HG02571 (cell line): ENCODE data around the gene UBE2N.
"Not testable (repeated sequence)": the region's sequence is repeated elsewhere in the genome, so short reads cannot be mapped to it uniquely, and the experiment has no call there.

Source experiments
- ATAC-seq: cut with Tn5 transposase; IDR thresholded peaks from one replicate; pipeline ENCODE4 v1.9.1; 2021; ENCODE audit warnings: mild to moderate bottlenecking, moderate library complexity; ENCODE audit not compliant: unreplicated experiment

The UBE2N gene

GRCh38 chr12:93381976-93382437 lies 59.7 kb downstream of the UBE2N start:
- not testable (repeated sequence) for ATAC-seq

- ATAC-seq = no peak
Measured at GRCh38 chr12:93381161-93381975, 60.4 kb downstream of the UBE2N start.

DNA sequence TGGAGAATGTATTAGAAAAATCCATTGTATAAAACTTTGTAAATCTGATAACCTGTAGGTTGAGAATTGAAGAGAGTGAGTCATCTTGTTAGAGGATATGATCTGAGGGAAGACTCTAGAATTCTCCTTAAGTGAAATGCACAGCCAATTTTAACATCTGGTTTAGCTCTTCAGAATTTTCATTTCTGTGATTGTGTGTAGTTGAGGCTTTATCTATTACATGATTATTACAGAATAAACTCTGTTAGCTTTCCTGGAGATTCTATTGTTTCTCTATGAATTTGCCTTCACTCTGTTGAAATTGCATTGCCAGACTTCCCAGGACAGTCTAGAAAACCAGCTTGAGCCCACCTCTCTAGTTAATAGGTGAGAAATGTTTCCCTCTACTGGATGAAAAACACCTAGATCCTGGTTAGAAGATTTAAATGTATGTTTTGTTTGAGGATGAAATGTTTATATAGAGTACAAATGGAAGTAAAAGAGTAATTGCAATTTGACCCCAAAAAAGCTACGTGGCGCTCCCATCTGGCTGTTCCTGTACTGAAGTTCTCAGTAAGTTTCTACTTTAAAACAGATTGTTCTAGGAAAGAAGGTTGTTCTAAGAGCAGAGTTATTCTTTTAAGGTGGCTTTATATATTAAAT lies 61.1 kb downstream of the UBE2N start:
- ATAC-seq = no peak

DNA sequence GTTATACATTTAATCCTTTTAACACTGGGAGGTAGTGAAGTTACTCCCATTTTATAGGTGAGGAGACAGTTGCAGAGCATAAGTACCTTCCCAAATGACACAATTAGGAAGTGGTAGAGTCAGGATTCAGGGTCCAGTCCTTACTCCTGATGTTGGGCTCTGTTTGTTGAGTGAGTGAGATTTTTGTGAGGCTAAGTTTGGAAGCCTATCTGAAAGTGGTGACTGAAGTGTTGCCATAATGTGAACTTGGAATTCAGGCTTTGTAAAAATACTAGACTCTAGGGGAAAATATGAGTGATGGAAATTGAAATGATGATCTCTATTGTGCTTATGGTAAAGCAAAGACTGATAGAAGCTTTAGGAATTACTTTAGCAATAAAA lies 61.8 kb downstream of the UBE2N start:
- ATAC-seq = no peak

DNA sequence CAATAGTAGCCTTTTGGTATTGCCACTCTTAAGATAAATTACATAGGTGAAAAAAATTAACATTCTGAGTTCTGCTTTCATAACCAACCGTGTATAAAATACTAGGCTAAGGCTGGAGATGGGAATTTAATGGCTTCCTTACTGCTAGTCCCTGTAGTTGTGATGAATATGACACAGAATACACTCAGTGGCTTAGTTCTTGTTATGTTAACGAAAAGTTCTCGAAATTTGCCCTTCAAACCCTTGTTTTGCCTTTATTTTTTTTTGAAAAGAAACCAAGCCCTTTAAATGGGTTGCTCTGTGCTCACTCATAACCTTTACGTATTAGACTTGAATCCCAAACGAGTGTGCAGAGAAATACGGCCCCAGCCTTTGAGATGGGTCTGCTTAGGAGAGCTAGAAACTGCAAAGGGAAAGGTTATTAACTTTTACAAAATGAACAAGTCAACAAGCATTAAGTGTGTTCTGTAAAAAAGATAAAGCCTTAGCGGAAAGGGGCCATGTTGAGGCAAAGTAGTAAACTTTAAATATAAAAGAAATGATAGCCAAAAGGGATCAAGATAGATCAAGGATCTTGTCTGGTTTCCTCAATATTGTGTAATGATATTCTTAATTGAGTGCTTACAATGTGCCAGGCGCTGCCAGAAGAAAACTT lies 62.3 kb downstream of the UBE2N start:
- ATAC-seq = no peak

- no peak for ATAC-seq
Measured at GRCh38 chr12:93378998-93379325, 62.8 kb downstream of the UBE2N start.

GRCh38 chr12:93378196-93378997 lies 63.4 kb downstream of the UBE2N start:
- peak; percentile 27 for ATAC-seq

DNA sequence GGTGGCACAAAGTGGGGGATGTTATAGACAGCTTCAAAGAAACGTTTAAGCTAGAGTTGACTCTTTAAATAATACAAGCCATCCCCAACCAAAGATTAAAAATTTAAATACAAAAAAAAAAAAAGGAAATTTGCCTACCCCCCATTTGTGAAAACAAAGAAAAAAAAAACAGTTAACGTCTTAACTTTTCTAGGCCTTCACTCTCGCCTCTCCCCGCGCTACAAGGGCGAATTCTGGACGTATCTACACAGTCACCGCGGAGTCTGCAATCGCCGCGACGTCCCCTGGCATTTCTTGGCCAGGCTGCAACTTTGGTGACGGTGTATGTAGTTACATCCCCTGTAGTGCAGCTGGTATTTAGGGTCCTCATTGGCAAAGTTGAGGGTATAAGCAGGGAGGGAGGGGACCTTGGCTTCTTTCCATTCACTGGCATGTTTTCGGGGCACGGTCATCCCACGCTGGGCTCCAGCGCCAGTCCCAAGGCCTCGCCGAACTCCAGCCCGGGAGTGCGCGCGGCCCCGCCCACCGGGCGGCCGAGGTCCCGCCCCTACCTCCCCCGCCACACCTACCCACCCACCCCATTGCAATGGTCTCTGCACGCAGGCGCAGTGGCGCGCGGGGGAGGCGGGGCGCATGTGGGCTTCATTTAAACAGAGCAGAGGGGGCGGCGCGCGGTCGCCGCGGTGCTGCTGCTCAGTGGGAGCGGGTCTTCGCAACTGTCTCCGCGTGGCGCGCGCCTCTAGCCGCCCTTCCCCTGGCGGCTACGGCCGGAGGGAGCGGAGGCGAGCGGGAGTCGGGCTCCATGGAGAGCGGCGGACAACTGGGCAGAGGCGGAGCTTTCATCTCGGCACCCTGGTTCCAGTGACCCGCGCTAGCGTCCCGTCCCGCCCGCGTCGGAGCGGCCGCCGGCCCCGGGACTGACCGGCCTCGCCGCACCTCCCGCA lies 64.2 kb downstream of the UBE2N start, which contains the start of gene NUDT4:
TSS of gene NUDT4 (plus strand) at position 674 of the 944 bp plus-strand sequence. CDS start 398 bp downstream, outside the sequence.
- ATAC-seq = peak; percentile 68

DNA sequence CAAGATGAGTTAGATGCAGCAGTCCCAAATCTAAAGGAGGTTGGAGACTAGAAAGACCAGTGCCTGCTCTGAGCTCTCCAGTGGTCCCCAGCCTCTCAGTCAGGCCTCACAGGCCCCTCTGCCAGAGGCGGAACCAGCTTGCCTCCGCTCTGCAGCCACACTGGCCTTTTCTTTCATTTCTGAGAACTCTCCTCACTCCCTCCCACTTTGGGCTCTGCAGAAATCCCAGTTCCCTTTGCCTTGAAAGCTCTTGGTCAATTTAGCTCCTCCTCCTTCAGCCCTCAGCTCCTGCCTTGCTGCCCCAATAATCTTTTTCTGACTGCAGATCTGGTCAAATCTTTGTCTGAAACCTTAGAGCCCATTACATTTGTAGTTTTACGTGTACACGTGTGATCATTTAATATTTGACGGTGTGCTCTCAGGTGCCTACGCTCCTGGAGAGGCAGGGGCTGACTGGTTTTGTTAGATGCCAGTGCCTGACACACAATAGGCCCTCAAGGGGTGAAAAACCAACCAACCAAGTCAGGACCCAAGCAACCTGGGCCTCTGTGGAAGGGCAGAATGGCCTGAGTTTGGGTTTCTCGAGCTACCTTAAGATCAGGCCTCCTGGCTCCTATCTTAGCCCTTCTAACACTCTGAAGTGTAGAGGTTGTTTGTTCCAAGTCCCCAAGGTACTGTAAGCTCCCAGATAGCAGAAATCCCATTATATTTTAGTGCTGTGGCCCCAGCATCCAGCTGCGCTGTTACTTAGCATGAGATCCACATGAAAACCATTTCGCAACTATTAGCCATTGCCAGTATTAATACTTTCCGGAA lies 65.1 kb downstream of the UBE2N start:
- ATAC-seq = no peak

GRCh38 chr12:93375906-93376305 lies 65.8 kb downstream of the UBE2N start:
- no peak for ATAC-seq

DNA sequence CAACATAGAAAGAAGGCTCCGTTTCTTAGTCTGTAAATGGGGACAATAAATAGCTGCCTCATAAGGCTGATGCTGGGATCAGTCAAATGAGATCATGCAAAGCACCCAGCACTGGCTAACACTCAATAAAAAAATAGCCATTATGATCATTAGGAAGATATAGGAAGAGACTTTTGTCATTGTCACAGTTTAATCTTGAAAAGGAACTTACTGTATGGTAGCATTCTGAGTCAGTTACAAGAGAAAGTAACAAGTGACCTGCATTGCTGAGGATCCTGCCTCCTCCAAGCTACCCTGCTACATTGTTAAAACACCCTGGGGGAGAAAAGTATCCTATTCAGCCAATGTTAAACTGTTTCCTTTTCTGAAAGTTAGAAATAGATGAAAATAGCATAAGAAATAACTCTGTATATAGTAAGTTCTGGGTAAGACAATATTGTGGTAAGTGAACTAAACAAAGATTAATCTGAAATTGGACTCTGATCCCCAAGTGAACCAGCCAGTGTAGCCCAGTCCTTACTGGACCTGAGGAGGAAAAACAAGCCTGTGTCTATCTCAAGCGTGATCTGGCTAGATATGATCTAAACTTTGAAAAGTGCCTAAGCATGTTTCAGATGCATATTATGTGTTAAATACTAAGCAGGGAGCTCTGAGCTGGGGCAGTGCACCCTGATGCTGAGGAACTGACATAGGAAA lies 67.6 kb downstream of the UBE2N start:
- no peak for ATAC-seq

GRCh38 chr12:93370947-93371346 lies 70.8 kb downstream of the UBE2N start:
- no peak for ATAC-seq

DNA sequence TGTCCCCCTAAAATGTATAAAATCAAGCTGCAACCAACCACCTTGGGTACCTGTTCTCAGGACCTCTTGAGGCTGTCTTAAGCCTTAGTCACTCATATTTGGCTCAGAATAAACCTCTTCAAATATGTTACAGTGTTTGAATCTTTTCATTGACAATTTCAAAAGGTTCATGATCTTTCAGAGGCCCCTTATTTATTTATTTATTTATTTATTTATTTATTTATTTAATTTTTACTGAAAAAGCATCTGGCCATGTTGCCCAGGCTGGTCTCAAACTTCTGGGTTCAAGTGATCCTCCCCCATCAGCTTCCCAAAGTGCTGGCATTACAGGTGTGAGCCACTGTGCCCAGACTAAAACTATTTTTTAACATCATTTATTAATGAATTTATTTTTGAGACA lies 72.2 kb downstream of the UBE2N start:
- no peak for ATAC-seq

DNA sequence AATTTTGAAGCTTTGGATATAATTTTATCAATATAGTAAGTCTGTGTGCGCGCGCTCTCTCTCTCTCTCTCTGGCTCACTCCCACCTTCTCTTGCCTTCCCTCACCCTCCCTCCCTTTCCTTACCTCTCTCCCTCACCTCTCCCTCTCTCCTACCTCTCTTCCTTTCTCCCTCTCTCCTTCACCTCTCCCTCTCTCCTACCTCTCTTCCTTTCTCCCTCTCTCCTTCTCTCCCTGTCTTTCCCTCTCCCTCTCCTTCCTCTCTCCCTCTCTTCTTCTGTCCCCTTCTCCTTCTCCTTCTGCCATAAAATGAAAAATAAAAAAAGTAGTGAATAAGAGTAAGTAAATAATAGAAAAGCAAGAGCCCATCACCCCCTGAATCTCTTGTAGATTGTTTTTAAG lies 73.0 kb downstream of the UBE2N start:
- ATAC-seq = no peak

DNA sequence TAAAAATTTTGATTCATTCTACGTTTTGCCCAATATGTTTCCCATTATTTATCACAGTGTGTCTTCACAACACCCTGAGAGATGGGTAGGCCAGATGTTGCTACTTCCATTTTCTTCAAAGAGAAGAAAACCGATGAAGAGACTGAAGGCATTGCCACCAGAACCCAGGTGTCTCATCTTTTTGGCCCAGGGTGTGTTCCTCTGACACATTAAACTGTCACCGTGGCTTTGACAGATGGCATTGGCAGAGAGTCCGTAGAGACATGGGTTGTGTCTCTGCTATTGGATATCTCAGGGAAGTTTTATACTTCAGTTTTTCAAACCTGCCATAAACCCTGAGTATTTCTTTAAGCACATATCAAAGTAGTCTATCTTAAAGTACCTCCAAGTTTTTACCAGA lies 75.3 kb downstream of the UBE2N start:
- no peak for ATAC-seq

DNA sequence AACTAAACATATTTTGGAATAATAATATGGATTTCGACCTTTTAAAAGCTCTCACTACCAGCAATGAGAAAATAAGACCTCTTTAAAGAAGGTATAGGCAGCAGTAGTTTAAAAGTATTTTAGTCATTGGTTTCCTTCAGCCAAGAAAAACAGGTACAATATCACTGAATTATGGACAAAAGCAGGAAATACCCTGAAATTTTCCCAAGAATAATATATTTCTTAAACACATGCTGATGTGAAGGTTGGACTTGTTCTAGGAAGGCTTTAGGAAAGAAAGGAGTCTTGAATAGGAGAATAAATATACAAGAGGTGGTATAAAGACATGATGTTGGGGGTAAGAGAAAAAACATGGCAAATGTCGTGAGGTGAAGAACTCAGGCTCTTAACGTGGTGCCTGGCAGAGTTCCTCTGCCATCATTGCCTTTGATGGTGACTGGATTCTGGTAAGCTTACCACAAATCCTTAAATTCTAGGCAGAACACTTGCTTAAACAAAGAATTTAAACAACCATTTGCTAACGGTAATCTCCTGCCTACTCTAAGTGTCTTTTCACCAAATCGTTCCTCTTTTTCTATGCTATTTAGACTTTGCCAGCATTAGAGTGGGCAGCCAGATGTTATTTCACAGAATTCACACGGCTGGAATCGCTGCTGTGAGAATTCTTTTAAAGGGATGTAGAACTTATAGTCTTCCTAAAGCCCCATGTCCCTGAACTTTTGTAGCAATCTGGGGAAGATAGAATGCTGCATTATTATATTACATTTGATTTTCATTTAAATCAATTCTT lies 75.9 kb downstream of the UBE2N start:
- no peak for ATAC-seq

GRCh38 chr12:93363841-93364297 lies 77.9 kb downstream of the UBE2N start:
- no peak for ATAC-seq
